GM18907 (cell line): ENCODE data around the gene NAV3.

ENCODE experiments used
- ATAC-seq: cut with Tn5 transposase; IDR thresholded peaks from one replicate; pipeline ENCODE4 v1.9.1; 2021; ENCODE audit warnings: mild to moderate bottlenecking, moderate library complexity; ENCODE audit not compliant: unreplicated experiment

Gene NAV3, protein sequence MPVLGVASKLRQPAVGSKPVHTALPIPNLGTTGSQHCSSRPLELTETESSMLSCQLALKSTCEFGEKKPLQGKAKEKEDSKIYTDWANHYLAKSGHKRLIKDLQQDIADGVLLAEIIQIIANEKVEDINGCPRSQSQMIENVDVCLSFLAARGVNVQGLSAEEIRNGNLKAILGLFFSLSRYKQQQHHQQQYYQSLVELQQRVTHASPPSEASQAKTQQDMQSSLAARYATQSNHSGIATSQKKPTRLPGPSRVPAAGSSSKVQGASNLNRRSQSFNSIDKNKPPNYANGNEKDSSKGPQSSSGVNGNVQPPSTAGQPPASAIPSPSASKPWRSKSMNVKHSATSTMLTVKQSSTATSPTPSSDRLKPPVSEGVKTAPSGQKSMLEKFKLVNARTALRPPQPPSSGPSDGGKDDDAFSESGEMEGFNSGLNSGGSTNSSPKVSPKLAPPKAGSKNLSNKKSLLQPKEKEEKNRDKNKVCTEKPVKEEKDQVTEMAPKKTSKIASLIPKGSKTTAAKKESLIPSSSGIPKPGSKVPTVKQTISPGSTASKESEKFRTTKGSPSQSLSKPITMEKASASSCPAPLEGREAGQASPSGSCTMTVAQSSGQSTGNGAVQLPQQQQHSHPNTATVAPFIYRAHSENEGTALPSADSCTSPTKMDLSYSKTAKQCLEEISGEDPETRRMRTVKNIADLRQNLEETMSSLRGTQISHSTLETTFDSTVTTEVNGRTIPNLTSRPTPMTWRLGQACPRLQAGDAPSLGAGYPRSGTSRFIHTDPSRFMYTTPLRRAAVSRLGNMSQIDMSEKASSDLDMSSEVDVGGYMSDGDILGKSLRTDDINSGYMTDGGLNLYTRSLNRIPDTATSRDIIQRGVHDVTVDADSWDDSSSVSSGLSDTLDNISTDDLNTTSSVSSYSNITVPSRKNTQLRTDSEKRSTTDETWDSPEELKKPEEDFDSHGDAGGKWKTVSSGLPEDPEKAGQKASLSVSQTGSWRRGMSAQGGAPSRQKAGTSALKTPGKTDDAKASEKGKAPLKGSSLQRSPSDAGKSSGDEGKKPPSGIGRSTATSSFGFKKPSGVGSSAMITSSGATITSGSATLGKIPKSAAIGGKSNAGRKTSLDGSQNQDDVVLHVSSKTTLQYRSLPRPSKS (N-terminal part only)

DNA sequence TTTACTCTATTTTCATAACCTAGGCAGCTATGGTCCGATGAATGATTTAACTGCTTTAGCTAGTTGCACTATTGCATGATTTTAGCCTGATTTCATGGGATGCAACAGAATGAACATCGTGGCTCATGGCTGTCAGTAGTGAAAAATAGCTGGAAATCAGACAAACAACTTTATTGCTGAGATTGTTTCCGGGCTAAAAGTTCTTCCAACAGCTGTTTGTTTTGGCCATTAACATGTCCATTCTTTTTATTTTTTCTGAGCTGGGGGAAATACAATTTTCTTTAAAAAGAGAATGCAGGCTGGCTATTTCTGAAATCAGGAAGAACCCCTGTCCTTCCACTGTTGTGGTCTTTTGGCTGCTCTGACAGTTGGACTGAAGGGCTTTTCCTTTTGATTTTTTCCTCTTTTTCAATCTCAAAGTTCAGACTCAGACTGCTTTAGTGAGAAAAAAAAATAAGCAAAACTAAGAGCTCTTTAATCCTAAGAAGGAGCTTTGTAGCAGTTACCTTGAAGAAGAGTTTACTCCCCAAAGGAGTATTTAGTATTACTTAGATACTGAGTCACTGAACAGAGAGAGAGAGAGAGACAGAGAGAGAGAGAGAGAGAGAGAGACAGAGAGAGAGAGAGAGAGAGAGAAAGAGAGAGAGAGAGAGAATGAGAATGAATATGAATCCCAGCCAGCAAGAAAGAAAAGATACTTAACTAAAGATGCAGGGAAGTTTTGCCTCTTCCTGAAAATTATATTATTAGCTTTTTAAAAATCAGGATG, at the start of gene NAV3:
Gene NAV3 (plus strand): TSS at position 312 of the 769 bp plus-strand sequence. CDS start 568 bp downstream, outside the sequence.
- no peak for ATAC-seq

DNA sequence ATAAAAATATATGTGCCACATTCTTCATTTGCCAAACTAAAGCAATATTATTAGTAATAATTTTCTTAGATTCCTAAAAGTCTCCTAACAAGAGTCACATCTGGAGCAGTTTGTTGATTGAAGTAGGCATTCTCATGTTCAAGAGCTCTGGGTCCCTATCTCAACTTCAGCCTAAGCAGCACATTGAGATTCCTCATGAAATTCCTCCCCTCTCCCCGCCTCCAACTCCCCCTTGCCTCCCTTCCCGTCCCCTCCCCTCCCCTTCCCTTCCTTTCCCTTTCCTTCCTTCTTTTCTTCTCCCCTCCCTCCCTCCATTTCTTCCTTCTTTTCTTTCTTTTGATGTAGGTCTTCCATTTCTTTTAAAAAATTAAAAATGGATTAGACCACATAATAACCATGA, 48.7 kb upstream of the NAV3 start:
- no peak for ATAC-seq

DNA sequence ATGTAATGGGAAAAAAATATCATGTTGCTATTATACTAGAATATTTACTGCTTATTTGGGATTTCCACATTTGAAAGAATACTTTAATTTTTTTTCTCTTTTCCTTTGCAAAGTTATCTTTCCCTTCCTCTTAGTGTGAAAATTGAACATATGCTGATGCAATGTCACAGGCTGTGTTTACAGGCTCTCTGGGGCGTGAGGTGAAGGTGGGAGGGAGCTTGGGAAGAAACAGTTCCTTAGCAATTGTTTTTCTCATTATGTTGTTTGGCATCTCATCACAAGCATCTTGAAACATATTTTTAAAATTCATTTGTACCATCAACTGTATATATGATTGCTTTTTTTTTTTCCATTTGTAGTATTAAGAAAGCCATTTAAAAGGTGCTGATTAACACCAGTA, 47.9 kb upstream of the NAV3 start:
- ATAC-seq = no peak

DNA sequence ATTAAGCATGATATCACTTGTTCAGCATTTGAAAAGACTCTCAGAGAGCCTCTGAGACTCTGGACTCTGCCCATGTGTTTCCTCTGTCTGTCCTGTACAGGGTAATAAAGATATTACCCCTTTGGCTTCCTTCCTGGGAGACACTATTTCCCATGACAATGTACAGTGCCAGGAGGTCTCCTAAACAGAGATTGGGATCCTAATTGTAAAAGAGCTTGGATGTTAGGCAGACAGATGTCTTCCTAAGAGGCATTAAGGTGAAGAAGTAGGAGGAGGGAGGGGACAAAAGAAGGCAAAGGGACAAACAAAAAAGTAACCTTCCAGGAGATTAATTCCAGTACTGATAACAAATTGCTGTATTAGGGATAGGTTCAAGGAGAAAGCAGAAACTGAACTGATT, 45.5 kb upstream of the NAV3 start:
- no peak for ATAC-seq

DNA sequence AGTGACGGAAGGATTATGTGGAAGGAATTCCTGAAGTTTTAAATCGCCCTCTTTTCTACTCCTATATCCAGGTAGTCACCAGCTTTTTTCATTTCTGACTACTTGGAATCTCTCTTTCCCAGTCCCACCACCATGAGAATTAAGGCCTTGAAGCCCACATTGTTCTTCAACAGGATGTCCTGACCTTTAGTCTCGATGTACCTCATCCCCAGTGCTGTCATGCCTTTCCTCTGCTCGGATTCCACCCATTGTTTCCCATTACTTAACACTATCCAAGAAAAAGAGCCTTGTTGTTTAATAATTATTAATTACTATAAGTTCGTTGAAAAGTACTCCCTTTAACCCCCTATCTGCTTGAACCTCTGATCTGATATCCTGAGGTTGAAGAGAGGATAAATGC, 44.0 kb upstream of the NAV3 start:
- no peak for ATAC-seq

DNA sequence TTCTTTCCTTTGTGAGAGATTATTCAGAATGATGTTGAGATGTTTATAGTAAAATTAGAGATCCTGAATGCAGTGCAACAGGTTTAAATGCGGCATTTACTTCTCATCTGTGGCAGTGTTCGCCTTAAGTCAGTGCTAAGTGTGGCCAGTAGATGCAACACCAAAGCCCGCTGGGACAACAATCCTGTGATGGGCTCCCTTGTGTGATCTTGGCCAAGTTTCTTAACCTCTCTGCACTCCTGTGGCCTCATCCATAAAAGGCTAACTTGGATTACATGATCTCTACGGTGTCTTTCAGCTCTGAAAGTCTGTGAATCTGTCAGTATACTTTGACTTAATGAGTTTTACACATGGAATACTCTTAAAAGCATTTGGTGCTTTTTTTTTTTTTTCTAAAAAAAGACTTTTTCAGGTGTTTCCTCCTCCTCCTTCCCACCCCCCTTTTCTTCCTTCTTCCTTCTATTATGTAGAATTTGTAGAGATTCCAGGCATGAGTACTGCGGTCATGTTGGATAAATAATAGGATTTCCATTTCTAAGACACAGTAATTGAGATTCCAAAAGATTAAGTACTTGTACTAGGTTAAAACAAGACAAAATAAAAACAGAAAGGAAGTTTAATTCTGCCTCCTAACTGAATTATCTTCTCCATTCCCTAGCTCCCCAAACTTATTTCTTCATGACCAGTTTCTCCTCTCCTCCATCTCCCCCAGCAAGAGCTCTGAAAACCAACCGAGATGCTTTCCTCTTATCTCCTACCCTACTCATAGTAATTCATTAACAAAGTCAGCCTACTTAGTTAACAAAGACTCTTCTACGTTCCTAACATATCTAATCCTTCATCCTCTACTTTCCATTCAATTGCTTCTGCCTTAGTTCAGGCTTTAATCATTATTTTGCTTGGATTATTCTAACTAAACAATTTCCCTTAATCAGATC, 42.2 kb upstream of the NAV3 start:
- no peak for ATAC-seq

DNA sequence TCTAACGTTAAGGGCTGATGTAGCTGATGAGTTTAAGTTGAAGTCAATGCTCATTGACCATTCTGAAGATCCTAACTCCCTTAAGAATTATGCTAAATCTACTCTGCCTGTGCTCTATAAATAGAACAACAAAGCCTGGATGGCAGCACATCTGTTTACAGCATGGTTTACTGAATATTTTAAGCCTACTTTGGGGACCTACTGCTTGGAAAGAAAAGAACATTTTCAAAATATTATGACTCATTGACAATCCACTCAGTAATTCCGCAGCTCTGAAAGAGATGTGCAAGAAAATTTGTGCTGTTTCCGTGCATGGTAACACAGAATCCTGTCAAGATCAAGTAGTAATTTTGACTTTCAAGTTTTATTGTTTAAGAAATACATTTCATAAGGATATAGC, 35.0 kb upstream of the NAV3 start:
- ATAC-seq = no peak

DNA sequence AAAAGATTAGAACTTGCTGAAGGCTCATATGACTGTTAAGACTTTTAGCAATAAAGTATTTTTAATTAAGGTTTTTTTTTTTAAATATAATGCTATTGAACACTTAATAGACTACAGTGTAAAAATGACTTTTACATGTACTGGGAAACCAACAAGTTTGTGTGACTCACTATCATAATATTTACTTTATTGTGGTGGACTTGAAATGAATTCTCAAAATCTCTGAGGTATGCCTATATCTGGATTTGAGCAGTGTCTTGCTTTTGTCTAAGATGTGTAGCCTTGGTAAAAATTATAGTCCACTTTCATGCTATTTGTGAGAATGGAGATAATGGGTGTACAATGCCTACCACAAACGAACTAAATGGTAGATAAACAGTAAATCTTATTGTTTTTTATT, 33.9 kb upstream of the NAV3 start:
- ATAC-seq = no peak

DNA sequence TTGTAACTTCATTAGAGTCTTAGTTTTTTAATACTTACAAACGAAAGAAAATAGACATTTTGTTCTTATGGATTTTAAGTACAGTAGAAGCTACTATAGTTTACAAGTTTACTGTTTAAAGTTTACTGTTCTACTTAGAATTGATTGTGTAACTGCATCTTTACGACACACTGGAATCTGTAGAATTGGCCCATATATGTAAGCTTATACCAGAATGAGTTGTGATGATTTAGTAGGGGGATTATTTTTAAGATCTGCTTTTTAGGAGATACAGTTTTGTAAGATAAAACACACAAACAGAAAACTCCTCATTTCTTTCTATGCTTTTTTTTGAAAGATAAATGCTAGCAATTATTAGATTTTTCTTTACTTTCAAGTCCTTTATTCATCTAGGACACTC, 30.2 kb upstream of the NAV3 start:
- no peak for ATAC-seq

DNA sequence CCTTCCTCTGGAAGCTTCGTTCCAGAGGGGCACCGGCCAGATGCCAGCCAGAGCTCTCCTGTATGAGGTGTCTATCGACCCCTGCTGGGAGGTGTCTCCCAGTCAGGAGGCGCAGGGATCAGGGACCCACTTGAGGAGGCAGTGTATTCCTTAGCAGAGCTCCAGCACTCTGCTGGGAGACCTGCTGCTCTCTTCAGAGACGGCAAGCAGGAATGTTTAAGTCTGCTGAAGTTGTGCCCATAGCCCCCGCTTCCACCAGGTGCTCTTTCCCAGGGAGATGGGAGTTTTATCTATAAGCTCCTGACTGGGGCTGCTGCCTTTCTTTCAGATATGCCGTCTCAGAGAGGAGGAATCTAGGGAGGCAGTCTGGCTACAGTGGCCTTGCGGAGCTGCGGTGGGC, 22.2 kb upstream of the NAV3 start:
- ATAC-seq = no peak

DNA sequence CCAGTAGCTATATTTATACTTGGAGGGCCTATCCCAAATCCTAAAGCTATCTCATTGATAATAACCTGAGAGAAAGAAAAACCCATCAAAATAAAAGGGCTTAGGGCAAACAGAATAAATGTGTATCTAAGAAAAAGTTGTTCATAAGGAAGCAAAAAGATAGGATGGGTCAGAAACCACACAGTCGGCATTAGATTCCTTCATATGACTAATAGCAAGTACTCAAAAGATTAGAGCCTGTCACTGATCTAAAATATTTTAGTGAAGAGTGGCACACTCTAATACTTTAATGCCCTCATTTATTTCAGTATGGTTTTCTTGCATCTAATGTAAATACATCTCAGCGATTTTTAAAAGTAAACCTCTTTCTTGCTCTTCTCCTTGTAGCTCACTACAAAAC, 17.1 kb upstream of the NAV3 start:
- ATAC-seq = no peak

DNA sequence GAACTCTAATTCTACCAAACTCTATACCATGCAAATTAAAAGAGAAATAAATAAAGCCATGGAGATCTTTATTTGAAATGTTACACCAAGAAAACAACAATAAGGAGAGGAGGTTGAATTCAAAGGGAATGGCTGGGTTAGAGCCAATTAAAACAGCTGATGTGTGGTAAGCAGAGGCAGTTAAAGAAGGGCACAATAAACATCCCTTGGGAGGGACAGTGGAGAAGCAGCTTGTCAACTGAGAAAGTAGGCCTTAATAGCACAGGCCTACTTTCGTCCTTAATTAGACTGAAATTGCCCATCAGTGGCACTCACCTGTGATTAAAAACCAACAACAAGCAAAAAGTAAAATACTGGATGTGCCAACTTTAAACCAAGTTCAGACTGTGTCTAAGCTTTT, 16.3 kb upstream of the NAV3 start:
- ATAC-seq = no peak

DNA sequence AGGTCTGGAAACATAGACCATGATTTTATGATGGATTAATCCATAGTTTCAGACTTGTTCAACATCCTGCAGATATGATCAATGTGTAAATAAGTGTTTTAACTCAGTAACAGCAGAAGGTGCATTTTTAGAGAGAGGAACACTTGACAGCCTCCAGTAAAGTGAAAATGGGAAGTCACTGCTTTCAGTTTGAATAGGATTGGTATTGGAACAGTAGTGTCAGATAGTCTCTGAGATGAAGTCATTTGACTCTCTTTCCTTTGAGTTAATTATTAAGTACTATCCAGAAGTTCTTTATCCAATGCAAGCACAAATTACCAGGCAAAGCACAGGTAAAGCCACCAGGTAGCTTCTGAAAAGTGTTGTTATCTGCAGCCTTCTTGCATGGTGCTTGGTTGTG, 14.5 kb upstream of the NAV3 start:
- peak; percentile 99 for ATAC-seq

DNA sequence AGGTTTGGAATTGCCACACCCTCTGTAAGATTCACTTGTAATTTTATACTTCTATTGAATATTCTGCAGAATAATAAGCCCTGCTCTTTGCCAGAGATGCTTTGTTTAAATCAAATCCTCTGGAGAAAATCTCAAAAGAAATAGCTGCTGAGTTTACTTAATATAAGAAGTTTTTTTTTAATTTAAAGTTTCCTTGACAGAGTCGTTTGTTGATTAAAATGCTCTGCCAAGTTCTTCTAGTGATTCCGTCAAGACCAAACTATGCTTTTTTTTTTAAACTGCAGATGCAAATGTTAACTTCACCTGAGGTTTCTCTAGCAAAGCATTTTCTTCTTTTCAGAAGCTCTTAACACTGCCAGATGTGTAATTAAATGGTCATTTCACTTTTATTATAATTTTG, 13.4 kb upstream of the NAV3 start:
- no peak for ATAC-seq

DNA sequence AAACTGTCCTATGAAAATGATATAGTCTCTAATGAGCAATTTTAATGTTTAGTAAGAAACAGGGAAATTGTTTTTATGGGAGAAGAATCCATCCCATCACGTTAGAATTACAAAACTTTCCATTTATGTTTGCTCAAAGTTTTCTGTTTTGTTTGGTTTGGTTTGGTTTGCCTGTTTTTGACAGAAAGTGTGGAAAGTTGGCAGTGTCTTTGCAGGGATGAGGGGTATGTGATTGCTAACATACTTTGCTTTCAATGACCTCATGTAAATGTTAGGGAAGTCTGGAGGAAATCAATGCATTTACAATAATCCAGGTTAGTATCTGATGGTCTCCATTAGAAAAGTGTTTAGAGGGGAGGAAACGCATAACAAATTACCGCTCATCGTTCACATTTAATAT, 12.3 kb upstream of the NAV3 start:
- ATAC-seq = no peak

DNA sequence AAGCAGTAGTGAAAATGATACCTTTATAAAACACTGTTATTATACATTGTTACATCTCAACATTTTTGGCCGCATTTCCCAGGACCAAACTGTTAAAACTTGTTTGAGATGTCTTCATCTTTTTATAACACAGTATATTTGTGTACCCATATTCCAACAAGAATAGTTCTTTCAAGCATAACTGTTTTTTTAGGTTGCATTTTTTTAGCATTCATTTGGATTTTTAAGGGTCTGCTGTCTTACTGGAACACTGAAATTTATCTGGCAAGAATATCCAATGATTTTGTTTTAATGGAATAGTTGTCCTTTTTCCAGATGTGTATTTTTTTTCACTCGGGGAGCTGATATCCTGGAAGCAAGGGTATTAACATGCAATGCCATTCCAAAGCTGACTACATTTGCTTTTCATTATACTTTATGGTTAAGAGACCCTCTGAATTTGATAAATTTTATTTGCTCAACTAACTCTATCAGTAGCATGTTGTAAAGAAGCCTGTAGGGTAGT, 8.9 kb upstream of the NAV3 start:
- ATAC-seq = no peak

DNA sequence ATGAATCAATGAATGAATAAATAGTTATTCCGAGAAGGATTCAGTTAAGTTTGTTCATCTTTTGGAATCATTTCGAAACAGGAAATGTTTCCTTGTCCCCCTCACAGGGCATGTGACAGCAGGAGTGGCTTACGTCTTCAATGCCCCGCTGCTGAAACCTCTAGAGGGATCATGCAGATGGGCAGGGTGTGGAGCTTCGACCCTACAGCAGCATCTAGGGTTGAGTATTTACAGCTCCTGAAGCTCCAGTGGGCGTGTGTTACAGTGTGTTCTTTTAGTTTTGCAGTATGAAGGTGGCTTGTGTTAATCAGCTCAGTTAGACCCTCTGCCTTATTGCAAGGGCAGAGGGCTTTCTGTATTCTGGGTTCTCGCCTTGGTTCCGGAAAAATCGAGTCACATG, 2.6 kb downstream of the NAV3 start:
- ATAC-seq = no peak

DNA sequence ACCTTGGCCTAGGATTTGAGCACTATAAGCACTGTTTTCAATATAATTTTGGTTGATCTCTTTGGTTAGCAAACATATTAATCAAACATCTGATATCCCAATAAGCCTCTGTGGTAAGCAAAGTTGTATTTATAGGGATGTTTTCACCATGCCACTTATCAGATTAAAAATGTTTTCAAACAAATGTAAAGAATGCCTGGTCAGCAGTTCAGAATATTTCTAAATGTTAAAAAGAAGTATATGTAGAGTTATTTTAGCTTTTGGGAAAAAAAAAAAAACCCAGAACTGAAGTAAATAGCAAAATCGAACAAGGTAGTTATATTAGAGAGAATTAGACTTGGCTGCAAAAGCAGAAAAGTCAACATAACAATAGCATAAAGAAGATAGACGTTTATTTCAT, 3.9 kb downstream of the NAV3 start:
- no peak for ATAC-seq

DNA sequence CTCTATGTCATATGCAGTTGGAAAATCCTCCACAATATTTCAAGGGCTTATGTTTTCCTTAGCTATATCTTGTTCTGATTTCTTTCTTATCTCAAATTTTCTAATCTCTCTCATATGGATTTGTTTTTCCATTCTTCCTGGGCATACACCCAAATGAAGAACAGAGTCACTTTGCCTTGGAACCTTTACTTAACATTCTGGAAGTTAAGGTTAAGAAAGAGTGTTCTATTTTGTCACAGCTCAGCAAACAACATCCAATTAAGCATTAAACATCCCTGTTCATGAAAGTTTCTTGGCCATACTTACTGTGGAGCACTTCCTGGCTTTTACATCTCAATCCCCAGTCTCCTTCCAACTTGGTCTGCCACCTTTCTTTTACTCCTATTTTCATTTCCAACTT, 5.3 kb downstream of the NAV3 start:
- ATAC-seq = no peak

DNA sequence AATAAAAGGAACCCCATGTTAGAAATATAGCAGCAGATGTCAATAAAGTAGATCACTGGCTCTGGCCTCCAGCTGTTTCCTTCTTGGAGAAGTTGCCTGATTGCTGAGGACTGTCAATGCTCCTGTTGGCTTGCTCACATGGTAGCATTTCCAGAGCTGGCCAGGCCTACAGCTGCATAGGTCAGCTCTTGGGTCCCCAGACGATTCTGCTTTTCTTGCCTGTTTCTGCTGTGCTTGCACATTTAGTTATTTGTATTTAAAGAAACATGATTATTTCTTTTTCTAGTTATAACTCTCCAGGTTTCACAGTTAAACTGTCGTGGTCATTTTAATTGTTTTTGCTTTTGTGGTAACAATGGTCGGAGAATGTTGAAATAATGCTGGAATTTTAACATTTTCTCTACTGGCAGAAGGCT, 7.2 kb downstream of the NAV3 start:
- ATAC-seq = no peak
